Activated naive CD4-positive, alpha-beta T cell treated with anti-CD3 and anti-CD28 coated beads, Interleukin-2, amount 50 U/mL, for 72 hours (primary cell): ENCODE measurements around the gene RXRA. TPM values are rescaled to one million over a fixed set of nuclear protein-coding genes. Genes with fewer than 3 reads are reported as not detected.

ENCODE experiments used
- ATAC-seq, 2 donors: fragments of 150-1000 bp; cut with Tn5 transposase; 2 replicates each; pipeline ENCODE4 v1.10.0; 2021; ENCODE audit warnings: mild to moderate bottlenecking in 2 of 2, moderate library complexity in 2 of 2
- DNase-seq, 2 donors: peaks; one replicate each; pipeline ENCODE4 v3.0.0; 2021 to 2022; ENCODE audit warnings: low spot score in 2 of 2
- H3K27ac Mint-ChIP-seq, 2 donors: one replicate each; pipeline ENCODE4 v1.8.0; 2022; ENCODE audit warnings: mild to moderate bottlenecking in 2 of 2, mixed read lengths in 2 of 2
- H3K36me3 Mint-ChIP-seq, 2 donors: one replicate each; pipeline ENCODE4 v1.8.0; 2022; ENCODE audit warnings: mixed read lengths in 2 of 2
- H3K9me3 Mint-ChIP-seq, 2 donors: one replicate each; pipeline ENCODE4 v1.8.0; 2022; ENCODE audit warnings: mixed read lengths in 2 of 2
- total RNA-seq, 2 donors: library from RNA; stranded (reverse); gene quantifications; one replicate each; pipeline ENCODE4 v1.2.3, GENCODE V29; 2022

The RXRA gene
- total RNA-seq, 2 donors from 2014 or later = 0.25 to 7.9 TPM

GRCh38 chr9:134327671-134328231, 1.5 kb downstream of the RXRA start:
- H3K36me3 Mint-ChIP-seq = no peaks in the 10 kb centered on the region
- H3K9me3 Mint-ChIP-seq = no peaks in the 10 kb centered on the region
- no peak overlapping the region for H3K27ac Mint-ChIP-seq
- DNase-seq (no peak), ATAC-seq (no peak)

GRCh38 chr9:134328341-134328840, 2.1 kb downstream of the RXRA start:
- no peaks in the 10 kb centered on the region for H3K9me3 Mint-ChIP-seq

DNA sequence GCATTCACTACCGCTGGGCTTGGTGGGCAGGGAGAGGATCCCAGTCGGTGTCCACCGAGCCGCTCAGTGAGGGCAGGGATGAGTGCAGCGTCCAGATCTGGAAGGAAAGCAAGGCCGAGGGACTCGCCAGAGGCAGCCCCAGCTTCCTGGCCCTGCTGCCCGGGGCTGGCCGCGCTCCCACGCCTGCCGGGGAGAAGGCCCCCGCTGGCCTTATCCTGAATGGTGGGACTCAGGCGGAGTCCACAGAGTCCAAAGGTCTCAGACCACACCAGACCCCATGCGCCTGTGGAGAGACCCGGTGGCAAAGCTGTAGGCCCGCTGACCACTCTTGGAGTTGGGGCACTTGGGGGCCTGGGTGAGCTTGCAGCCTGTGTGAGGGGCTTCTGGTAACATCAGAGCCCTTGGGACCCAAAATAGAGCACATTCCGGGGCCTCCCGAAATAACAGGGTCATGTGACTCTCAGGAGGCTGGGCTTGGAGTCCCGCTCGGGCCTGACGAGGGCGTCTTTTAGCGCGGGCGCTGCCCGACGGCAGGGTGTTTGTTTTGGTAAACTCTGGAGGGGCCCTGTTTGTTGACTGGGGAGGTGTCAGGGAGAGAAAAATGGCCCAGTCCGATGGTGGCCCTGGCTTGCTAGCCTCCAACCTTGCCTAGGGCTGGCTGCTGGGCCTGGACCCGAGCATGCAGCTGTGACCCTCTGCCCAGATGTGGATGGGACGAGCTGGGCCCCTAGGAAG, 2.8 kb downstream of the RXRA start:
- no peak for ATAC-seq
- Mint-ChIP-seq H3K36me3 (no peaks in the 10 kb centered on the region), H3K9me3 (no peaks in the 10 kb centered on the region)

More at GRCh38 chr9:134328341-134328840, 2.1 kb downstream of the RXRA start:
- ATAC-seq (no peak), DNase-seq (no peak)
- no peaks in the 10 kb centered on the region for H3K36me3 Mint-ChIP-seq
- no peak overlapping the region for H3K27ac Mint-ChIP-seq

DNA sequence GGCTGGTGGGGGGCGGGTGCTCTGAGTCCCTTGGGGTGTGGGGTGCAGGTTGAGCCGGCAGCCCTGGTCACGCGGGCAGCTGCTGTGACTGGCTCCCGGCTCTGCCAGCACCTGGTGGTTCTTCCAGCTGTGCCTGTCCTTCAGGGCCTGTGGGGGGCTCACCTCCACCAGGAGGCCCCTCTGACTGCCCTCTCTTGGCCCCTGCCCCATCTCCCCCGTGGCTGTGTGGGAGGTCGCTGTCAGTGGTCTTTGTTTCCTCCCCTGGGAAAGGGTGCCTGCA, 3.3 kb downstream of the RXRA start:
- Mint-ChIP-seq H3K9me3 (no peaks in the 10 kb centered on the region), H3K36me3 (no peaks in the 10 kb centered on the region), H3K27ac (no peak overlapping the region)
- DNase-seq (no peak), ATAC-seq (no peak)

More for the DNA sequence above, 2.8 kb downstream of the RXRA start:
- DNase-seq = no peak
- H3K27ac Mint-ChIP-seq = peak overlapping the region in 1 of 2 donors; percentile 29

DNA sequence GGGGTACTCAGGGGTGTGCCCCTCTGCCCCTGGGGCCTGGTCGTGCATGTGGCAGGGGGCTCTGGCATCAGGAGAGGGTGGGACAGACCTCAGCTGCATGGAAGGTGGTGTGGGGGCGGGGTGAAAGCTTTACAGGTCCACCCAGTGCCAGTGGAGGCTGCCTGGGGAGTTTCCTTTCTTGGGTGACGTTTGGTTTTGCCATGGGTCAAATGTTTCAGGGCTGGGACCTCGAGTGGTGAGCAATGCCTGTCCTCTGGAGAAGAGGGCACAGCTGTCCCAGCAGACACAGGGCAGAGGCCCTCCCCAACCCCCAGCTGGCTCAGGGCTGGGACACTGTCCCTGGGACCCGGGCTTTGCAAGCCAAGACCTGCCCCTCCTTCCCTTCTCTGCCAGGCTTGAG, 3.6 kb downstream of the RXRA start:
- DNase-seq = no peak
- Mint-ChIP-seq H3K27ac (no peak overlapping the region), H3K9me3 (no peaks in the 10 kb centered on the region), H3K36me3 (no peaks in the 10 kb centered on the region)
- ATAC-seq = no peak

- no peaks in the 10 kb centered on the region for H3K36me3 Mint-ChIP-seq
- no peak for DNase-seq
- no peak for ATAC-seq
- no peaks in the 10 kb centered on the region for H3K9me3 Mint-ChIP-seq
- peak overlapping the region in 1 of 2 donors; percentile 27 for H3K27ac Mint-ChIP-seq
These were observed 4.3 kb downstream of the RXRA start for GRCh38 chr9:134330590-134330989.

GRCh38 chr9:134331186-134332025, 5.2 kb downstream of the RXRA start:
- Mint-ChIP-seq H3K9me3 (no peaks in the 10 kb centered on the region), H3K27ac (no peak overlapping the region), H3K36me3 (no peaks in the 10 kb centered on the region)
- DNase-seq (no peak), ATAC-seq (no peak)

DNA sequence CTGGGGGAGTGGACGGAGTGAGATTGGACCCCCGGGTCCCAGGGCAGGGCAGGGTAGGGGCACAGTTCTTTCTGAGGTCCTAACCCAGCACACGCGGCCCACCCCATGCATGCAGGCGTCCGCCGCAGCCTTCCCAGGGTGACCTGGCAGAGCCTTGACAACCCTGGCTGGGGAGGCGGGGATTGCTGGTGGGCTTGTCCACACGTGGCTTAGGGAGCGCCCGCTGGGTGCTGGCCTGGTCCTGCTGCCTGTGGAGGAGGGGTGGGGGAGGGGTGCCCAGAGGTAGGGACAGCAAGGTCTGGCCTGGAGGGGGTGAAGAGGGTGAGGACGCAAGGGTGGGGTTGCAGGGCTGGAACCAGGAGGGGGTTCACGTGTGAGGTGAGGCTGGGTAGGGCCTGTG, 6.0 kb downstream of the RXRA start:
- Mint-ChIP-seq H3K9me3 (no peaks in the 10 kb centered on the region), H3K27ac (no peak overlapping the region), H3K36me3 (no peaks in the 10 kb centered on the region)
- no peak for DNase-seq
- ATAC-seq = no peak

GRCh38 chr9:134332841-134333233, 6.6 kb downstream of the RXRA start:
- ATAC-seq = no peak
- no peaks in the 10 kb centered on the region for H3K36me3 Mint-ChIP-seq
- no peaks in the 10 kb centered on the region for H3K9me3 Mint-ChIP-seq
- no peak for DNase-seq
- no peak overlapping the region for H3K27ac Mint-ChIP-seq

DNA sequence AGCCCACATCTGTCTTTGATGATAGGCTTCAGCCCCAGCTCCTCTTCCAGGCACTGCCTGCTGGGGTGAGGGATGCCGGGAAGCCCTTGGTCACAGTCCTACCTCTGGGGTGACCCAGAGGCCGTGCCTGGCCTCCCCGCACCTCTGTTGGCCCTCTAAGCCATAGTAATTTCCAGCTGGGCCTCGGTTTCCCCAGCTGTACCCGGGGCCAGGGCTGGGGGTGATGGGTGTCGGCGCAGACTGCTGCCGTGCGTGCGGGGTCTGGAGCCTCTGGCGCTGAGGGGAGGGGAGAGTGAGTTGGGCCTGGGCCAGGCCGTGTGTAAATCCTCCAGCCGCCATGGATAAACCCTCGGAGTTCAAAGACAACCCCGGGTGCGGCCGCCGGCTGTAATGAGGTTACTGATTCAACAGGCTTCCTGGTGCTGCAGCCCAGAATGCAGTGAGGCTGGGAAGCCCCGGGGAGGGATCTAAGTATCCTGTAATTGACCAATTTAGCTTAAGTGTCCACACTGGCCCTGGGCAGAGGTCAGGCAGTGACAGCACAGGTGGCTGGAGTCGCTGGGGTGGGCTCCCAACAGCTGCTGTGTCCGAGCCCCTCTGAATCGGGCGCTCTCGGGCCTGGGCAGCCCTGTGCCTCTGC, 7.1 kb downstream of the RXRA start:
- Mint-ChIP-seq H3K27ac (no peak overlapping the region), H3K9me3 (no peaks in the 10 kb centered on the region), H3K36me3 (no peaks in the 10 kb centered on the region)
- ATAC-seq (no peak), DNase-seq (no peak)

GRCh38 chr9:134333874-134334581, 7.8 kb downstream of the RXRA start:
- no peaks in the 10 kb centered on the region for H3K9me3 Mint-ChIP-seq

GRCh38 chr9:134335061-134335460, 8.8 kb downstream of the RXRA start:
- Mint-ChIP-seq H3K9me3 (no peaks in the 10 kb centered on the region), H3K27ac (peak overlapping the region in 1 of 2 donors; percentile 7), H3K36me3 (no peaks in the 10 kb centered on the region)
- DNase-seq (no peak), ATAC-seq (no peak)

More at GRCh38 chr9:134333874-134334581, 7.8 kb downstream of the RXRA start:
- ATAC-seq (no peak), DNase-seq (no peak)
- Mint-ChIP-seq H3K27ac (peak overlapping the region in 1 of 2 donors; percentile 7), H3K36me3 (no peaks in the 10 kb centered on the region)

DNA sequence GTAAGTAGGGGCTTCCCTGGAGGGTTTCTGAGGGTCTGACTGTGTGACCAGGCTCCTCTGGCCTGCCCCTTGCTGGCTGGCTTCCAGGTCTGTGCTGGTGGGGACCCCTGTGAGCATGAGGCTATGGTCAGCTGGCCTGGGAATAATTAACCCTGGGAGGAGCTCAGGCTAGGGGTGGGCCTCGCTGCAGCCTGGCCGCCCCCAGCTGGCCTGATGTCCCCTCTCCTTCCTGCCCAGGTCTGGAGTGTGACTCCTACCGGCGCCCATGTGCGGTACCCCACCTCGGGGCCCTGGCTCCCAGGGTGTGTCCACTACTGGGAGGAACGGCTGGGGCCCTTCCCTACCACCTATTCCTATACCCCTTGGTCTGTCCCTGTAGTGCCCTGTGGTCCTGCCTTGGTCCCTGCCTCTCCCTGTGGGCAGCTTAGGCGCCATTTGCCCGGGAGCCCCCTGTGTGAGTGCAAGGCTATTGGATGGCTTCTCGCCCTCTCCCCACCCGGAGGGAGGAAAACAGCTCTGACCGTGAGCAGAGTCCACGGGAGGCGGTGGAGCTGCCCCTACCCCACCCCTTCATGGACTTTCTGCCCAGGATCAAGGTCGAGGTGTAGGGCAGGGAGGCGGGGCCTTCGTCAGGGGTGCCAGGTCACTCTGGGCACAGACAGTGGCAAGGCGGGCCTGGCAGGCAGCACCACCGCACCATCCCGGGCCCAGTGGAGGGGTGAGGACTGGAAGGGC, 9.4 kb downstream of the RXRA start:
- ATAC-seq (no peak), DNase-seq (no peak)
- no peaks in the 10 kb centered on the region for H3K9me3 Mint-ChIP-seq
- no peaks in the 10 kb centered on the region for H3K36me3 Mint-ChIP-seq
- no peak overlapping the region for H3K27ac Mint-ChIP-seq

DNA sequence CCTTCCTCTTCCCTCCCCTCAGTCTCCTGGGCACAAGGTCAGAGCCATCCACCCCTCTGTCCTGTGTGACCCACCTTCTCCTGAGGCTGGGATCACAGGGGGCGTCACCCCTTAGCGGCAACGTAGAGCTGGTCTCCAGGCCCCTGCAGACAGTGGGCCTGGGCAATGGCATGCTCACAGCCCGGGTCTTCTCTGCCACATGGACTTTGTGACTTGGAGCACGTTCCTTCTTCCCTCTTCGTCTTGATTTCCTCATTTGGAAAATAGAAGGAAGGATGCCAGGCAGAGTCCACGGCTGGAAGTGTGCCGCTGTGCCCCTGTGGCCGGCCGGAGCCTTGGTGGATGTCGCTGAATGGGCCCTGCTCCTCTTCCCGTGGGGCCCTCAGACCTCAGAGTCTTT, 10.0 kb downstream of the RXRA start:
- no peak overlapping the region for H3K27ac Mint-ChIP-seq
- no peak for ATAC-seq
- DNase-seq = no peak
- H3K36me3 Mint-ChIP-seq = no peaks in the 10 kb centered on the region
- H3K9me3 Mint-ChIP-seq = no peaks in the 10 kb centered on the region

GRCh38 chr9:134336924-134337323, 10.7 kb downstream of the RXRA start:
- H3K36me3 Mint-ChIP-seq = no peaks in the 10 kb centered on the region
- DNase-seq (no peak), ATAC-seq (no peak)
- no peaks in the 10 kb centered on the region for H3K9me3 Mint-ChIP-seq
- H3K27ac Mint-ChIP-seq = peak overlapping the region in 1 of 2 donors; percentile 50

DNA sequence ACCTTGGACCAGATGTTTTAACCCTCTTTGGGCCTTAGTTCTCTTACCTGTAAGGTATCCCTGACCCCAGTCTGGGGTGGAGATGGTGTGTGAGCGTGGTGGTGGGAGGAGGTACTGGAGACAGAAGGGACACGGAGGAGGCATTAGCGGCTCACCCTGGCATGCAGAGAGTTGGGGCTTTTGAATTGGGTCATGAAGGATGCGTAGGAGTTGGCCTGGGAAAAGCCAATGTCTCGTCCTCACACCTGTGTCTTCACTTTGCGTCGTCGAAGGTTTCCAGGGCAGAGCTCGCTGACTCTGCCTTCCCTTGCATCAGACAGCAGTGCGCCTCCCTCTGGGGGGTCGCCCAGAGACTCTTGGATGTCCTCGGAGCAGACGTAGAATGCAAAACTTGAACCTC, 11.2 kb downstream of the RXRA start:
- DNase-seq = no peak
- Mint-ChIP-seq H3K9me3 (no peaks in the 10 kb centered on the region), H3K36me3 (no peaks in the 10 kb centered on the region), H3K27ac (peak overlapping the region in 1 of 2 donors; percentile 50)
- ATAC-seq = no peak
